ENCODE data around the gene PCSK6. TPM values are rescaled to one million over a fixed set of nuclear protein-coding genes. Genes with fewer than 3 reads are reported as not detected.

Gene PCSK6
- total and polyA plus RNA-seq, 2 of the 8 experiments (the other 6 are each of a cell fraction or from before 2014, with no cell fraction given) = 1.9 to 4.0 TPM

DNA sequence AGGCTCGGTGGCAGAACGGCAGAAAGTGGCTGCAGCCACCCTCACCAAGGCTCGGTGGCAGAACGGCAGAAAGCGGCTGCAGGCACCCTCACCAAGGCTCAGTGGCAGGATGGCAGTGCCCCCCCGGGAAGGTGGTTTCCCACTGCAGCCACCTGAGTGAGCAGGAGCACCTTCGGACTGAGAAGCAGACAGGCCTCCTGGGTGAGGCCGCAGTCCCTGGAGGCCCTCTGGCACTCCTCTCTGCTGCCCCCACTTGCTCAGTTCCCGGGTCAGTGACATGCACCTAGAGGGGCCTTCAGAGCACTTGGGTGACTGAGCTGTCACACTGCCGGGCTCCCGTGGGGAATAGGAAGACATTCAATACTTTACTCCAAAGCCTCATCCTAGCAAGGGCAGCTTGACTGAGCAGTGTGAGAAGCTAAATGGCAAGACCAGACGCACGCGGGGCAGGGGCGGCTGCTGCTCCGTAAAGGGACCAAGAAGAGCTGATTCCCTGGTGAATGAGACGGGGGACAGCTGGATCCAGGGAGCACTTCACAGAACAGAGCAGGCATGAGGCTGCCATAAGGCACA lies 62.7 kb downstream of the PCSK6 start (continued):
- TF ChIP-seq CREB1 (IDR thresholded peaks at IDR 0.05) (no peak), FOSL1 (IDR thresholded peaks at IDR 0.05; ENCODE audit: insufficient read depth, low read depth, low read length) (no peak), CHD2 (IDR thresholded peaks at IDR 0.05; ENCODE audit: low read length) (no peak), JUND (IDR thresholded peaks at IDR 0.05; ENCODE audit: low read length) (no peak), ASH2L (IDR thresholded peaks at IDR 0.05; ENCODE audit: low read length) (no peak), MAFK (IDR thresholded peaks at IDR 0.05; ENCODE audit: low read depth, low read length) (no peak), SP2 (IDR thresholded peaks at IDR 0.05; ENCODE audit: low read length) (no peak)
- TF ChIP-seq, protein P1, sequence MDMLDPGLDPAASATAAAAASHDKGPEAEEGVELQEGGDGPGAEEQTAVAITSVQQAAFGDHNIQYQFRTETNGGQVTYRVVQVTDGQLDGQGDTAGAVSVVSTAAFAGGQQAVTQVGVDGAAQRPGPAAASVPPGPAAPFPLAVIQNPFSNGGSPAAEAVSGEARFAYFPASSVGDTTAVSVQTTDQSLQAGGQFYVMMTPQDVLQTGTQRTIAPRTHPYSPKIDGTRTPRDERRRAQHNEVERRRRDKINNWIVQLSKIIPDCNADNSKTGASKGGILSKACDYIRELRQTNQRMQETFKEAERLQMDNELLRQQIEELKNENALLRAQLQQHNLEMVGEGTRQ (IDR thresholded peaks at IDR 0.05; ENCODE audit: low read length) = no peak

Measured in H1 (cell line).